GM18951 (cell line): ENCODE results near the gene NANOS3.

ENCODE experiments used
- POLR2A ChIP-seq: IDR thresholded peaks from 4 replicates; pipeline ENCODE4 v1.6.1; 2011; ENCODE audit warnings: mild to moderate bottlenecking; ENCODE audit not compliant: insufficient read length, insufficient read depth; ENCODE audit errors: extremely low read depth
- in situ Hi-C: fragments of 300-500 bp; cut with MboI; formaldehyde crosslinking; loops from one replicate; pipeline ENCODE4 v1.12.0; 2022; ENCODE audit warnings: low sequenced_read_pairs, mixed read lengths, inconsistent platforms; ENCODE audit not compliant: unreplicated experiment

NANOS3 gene

DNA sequence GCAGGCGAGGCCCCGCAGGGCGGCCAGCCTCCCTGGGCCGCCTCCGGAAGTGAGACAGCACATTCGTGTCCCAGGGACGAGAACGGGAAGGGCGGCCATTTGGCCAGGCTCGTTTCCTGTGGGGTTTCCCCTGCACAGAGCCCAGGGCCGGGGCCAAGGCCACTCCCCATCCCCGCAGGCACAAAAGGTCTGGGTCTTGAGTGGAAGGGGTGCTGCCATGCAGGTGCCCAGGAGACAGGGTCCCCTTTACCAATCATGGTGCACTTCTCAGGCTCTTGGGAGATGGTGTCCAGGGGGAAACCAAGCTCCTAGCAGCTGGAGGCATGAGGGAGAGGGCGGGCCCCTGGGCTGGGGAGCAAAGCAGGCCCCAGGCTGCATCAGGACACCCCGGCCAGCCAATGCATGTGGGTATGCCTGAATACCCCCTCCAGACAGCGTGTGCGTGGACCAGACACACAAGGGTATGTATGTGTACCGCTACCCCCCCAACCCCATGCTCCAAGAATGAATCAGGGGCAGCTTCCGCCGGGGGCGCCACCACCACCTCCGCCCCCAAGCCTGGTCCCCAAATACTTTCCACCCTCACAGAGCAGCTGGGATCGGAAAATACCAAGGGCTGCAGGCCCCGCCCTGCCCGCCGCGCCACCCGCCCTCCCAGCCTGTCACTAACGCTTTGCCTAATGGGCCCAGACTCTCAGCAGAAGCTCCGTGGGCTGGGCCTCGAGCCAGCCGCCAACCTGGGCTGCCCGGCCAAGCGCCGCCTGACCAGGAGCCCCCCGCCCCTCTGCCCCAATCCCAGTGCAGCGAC lies 37.6 kb upstream of the NANOS3 start:
- TF ChIP-seq POLR2A: peak; percentile 74
- in situ Hi-C loops: no loop called here

GRCh38 chr19:13839938-13840304 lies 37.0 kb upstream of the NANOS3 start:
- in situ Hi-C loops: no loop called here
- TF ChIP-seq POLR2A: no peak

DNA sequence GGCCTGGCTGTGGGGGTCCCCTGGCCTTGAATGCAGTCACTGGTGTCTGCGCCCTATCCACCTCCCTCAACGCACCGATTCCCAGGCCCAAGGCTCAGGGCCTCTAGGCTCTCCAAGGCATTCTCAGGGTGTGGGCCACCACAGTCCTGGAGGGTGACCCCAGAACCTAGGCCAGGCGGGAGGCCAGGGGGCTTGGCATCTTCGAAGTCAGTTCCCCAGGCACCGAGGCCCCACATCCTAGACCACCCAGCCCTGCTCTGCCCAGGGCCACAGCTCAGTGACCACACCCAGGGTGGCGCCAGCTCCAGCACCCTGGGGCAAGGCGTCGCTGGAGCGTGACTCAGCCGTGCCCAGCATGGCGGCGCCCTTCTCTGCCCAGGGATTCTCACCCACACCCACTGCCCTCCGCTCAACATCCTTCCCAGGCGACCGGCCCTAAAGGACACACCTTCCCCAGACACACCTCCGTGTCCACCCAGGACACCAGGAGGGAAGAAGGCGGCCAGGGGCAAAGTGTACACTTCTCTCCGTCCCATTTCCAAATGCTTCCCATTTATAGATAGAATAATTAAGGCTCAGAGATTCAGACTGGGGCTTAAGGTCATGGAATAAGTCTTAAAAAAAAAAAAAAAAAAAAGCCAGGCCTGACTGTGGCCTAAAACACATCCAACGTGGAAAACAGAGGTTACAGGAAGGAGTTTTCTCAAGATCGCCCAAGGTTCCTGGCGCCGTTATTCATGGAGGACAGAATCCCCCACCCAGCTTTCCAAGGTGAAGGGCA lies 36.4 kb upstream of the NANOS3 start:
- in situ Hi-C loops: no loop called here
- no peak for TF ChIP-seq POLR2A

DNA sequence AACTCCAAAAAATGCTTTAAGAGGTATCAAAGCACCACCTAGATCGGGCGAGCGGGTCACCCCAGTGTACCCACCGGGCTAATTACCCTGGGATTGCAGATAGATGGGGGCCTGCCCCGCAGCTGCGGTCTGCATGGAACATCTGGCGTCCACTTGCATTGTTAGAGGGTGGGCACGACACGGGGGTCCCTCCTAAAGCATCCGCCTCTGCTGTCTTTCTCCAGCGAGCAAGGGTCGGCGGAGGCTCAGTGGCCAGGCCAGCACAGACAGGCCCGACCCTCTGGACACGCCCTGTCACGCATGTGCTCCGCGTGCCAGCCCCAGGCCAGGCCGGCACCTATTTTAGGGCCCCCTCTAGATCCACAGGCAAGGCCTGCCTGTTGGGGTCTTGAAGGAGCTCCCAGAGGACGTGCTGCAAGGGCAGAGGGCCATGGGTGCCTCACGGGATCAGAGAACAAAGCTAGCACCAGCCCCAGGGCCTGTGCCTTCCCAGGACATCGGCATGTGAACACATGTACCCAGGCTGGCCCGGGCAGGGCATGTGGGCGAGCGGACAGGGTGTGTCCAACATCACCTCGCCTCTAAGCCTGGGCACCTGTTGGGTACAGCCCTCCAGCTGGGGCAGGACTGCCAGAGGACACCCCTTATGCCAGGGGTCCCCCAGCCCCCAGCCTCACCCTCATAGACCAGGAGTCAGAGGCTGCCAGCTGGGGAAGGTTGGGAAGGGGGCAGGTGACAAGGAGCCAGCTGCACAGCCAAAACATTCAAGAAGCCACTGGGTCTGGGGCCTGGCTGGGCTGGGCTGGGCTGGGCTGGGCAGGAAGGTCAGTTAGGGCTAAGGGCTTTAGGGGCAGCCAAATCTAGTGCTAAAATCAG lies 35.6 kb upstream of the NANOS3 start:
- TF ChIP-seq POLR2A: peak; percentile 8
- in situ Hi-C loops: no loop called here

GRCh38 chr19:13841962-13842290 lies 35.0 kb upstream of the NANOS3 start:
- TF ChIP-seq POLR2A: no peak
- in situ Hi-C loops: no loop called here

DNA sequence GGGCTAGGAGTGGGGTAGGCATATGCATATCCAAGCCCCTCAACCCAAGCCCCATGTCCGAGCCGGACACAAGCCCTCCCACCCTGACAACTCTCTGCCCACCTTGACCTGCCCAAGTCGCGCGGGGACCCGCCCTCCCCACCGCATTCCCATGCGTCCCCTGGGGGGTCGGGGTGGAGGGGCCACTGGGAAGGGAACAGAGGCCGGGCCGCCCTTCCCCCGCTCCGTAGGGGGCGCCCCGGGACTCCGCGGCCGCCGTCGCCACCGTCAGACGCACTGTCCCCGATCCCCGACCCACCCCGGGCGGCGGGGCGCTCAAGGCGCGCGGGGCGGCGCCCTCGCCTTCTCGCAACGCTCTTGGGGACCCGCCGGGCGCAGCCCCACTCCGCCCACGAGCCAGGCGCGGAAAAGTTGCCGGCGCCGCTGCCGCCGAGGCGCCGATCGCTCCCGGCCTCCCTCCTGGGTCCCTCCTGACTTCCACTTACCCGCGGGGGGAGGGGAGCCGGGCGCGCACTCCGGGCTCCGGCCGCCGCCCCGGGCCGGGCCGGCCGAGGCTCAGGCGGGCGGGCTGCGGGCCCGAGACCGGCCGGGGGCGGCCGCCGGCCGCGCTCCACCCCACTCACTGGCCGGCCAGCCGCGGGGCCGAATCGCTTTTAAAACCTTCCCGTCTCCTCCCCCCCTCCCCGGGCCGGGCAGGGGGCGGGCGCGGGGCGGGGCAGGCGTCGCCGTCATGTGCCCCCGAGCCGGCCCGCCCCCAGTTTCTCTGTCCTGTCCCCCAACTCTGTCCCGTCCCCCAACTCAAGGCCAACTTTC lies 34.4 kb upstream of the NANOS3 start:
- TF ChIP-seq POLR2A: peak; percentile 98
- in situ Hi-C loops: no loop called here

DNA sequence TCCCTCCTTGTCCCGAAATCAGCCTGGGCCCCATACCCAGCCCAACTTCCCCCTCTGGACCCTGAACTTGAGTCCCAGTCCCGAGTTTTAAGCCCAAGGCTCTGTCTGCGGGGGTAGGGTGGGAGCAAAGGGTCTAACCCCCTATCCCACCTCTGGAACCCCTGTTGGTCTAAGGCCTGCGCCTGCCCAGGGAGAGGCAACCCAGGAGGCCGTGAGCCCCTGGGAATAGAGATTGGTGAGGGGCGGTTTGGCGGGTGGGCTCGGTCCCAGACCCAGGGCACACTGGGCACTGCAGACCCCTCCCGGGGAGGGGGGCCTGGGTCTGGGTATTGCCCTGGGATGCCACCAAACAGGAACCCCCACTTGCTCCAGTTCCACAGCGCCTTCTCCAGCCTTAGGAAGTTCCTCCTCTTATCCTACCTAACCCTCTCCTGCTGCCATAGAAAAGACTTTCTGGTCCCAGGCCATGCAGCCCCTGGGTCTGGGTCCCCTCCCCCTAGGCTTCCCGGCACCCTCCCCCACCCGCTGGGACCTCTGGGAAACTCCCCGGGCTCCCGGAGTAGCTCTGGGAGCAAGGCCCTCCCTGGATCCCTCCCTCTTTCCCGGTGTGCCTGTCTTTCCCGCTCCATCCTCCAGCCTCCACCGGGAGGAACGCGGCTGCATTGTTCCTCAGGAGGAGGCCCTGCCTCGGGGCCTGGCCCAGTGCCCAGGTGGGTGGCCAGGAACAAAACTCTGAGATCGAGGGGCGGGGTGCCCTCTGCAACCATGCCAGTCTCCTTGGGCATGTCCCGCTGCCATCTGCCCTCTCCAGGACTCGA lies 33.6 kb upstream of the NANOS3 start:
- in situ Hi-C loops: no loop called here
- TF ChIP-seq POLR2A: no peak

DNA sequence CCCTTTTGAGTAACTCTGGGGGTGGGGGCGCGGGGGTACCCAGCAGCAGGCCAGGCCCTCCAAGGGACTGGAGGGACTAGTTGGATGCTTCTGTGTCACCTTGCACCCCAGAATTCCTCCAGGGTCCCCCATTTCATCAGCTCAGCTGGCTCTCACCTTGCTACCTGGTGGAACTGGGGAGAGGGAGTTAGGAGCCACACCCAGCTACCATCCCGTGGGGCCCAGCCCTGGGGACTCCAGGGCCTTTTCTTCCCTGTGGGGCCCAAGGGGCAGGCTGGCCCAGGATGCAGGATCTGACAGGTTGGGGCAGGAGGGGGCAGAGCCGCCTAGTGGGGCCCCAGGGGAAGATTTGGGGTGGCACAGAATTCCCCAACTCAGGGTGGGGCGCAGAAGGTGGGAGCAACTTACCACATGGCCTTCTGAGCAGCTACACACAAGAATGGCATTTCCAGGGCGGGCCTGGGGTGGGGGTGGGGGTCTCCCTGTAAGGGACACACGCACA lies 32.8 kb upstream of the NANOS3 start:
- in situ Hi-C loops: no loop called here
- TF ChIP-seq POLR2A: no peak

DNA sequence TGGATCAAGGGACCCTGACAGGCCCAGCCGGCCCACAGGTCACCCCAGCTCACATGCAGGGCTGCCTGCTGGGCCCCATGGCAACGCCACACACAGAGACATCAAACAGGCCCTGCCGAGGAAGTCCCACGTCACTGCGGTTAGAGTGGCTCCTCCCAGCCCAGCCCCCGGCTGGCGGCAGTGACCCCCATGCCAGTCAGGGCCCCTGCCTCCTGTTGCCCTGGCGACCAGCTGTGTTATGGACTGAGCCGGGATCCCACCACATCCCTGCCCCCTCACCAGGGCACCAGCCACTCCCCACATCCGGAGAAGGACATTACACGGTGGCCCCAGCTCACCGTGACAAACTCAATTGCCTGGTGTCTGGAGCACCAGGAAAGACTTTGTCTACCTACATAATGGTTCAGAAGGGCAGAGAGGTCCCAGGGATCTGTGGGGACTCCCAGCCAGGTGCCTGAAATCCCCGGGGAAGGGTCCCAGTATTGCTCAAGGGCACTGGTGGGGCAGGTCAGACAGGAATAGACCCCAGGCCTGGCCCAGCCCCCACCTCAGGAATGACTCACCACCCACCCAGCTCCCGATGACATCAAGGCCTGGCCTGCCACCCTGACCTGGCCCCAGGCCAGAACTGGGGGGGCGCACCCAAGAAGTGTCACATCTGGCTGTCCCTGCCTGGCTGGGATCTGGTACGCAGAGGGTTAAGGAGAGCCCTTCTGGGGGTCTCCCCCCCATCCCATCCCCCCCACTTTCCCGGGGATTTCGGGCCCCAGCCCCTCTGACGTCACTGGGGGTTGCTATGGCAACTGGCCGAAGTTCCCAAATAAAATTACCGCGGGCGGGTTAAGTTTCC lies 30.2 kb upstream of the NANOS3 start:
- in situ Hi-C loops: no loop called here
- peak; percentile 44 for TF ChIP-seq POLR2A

DNA sequence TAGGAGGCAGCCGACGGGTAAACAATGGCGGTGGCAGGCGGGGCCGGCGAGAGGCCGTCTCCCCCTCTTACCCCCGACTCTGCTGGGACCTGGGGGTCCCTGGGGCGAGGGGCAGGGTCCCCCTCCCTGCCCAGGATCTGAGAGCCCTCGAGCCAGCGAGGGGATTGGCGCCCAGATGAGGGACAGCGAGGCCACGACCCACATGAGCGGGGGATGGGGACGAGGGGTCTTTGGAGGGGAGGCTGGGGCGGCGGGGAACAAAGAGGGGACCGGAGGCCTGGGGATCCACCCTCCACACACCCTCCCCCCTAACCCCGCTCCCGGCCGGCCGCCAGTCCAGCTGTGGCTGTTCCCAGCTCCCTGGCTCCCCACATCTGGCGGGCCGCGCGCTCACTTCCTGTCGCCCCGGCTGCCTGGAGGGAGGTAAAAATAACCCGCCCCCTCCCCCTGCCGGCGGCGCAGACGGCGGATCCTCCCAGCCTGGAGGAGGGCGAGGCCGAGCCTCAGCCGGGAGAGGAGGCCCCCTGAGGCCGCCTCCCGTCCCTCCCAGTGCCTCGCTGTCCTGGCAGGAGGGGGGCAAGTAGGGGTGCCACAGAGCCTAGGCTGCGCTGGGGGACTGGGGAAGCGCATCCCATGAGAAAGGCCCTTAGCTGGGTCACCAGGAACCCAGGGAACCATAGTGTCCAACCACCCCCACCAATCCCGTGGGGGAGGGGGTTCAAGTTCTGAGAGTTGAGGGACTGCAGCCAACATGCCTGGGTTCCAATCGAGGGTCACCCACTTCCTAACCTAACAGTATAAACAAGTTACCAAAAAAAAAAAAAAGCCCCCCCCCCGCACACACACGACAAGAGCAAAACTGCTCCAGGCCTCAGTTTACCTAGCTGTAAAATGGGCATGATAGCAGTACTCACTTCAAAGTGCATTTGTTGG lies 29.3 kb upstream of the NANOS3 start:
- peak; percentile 35 for TF ChIP-seq POLR2A

More for the DNA sequence above, 29.3 kb upstream of the NANOS3 start:
- in situ Hi-C loops: no loop called here
